Tibial nerve (tissue), 4 donors: ENCODE data around the gene OSBPL8. TPM values are rescaled to one million over a fixed set of nuclear protein-coding genes. Genes with fewer than 3 reads are reported as not detected.
"Not testable (repeated sequence)": the region's sequence is repeated elsewhere in the genome, so short reads cannot be mapped to it uniquely, and the experiment has no call there.

Experiments used
- DNase-seq, 2 donors: peaks; one replicate each; pipeline ENCODE4 v3.0.0-alpha.2; 2019; ENCODE audit warnings: low spot score in 2 of 2
- H3K27ac ChIP-seq, 4 donors: fragments of 200-600 bp; sonication (generic) in 3 of 4; one replicate each; pipeline ENCODE4 v1.5.1; 2017 to 2019; ENCODE audit warnings: mild to moderate bottlenecking in 1 of 4
- H3K27me3 ChIP-seq, 2 donors: fragments of 200-600 bp; sonication (generic) in 1 of 2; one replicate each; pipeline versions ENCODE4 v1.5.1 to v1.6.0; 2017 to 2019
- H3K36me3 ChIP-seq, 3 donors: fragments of 200-600 bp; sonication (generic); one replicate each; pipeline ENCODE4 v1.5.1; 2018 to 2019
- H3K4me1 ChIP-seq, 4 donors: fragments of 200-600 bp; sonication (generic) in 3 of 4; one replicate each; pipeline ENCODE4 v1.5.1; 2017 to 2019
- H3K4me3 ChIP-seq, 4 donors: fragments of 200-600 bp; sonication (generic) in 3 of 4; one replicate each; pipeline ENCODE4 v1.5.1; 2017 to 2019; ENCODE audit warnings: mild to moderate bottlenecking in 1 of 4, moderate library complexity in 1 of 4
- H3K9me3 ChIP-seq, 4 donors: fragments of 200-600 bp; sonication (generic) in 3 of 4; one replicate each; pipeline ENCODE4 v1.5.1; 2017 to 2019
- EP300 ChIP-seq, 2 donors: sonication (generic); formaldehyde crosslinking; IDR thresholded peaks; one replicate each; pipeline ENCODE4 v1.6.1; 2017; ENCODE audit warnings: antibody characterized with exemption in 2 of 2, mild to moderate bottlenecking in 1 of 2
- POLR2A ChIP-seq, 2 donors: fragments of 450-650 bp; IDR thresholded peaks; one replicate each; pipeline ENCODE4 v1.6.1; 2017; ENCODE audit warnings: antibody characterized with exemption in 2 of 2, mild to moderate bottlenecking in 2 of 2, moderate library complexity in 2 of 2
- WGBS, 2 donors: methylation state at CpG; one replicate each; pipeline ENCODE4 v1.1.5; 2018; 5-methylcytosine and 5-hydroxymethylcytosine counted together
- total RNA-seq, 4 donors: library from RNA; depleted of rRNA; stranded (reverse); fragments of >200 nt; gene quantifications; one replicate each; pipeline ENCODE4 v1.1.0, GENCODE V29; 2016
- TF ChIP-seq, protein P1 (sequence below), 5 experiments: fragments of 200-600 bp in 3 of 5; fragments of 450-650 bp in 2 of 5; sonication (generic) in 3 of 5; IDR thresholded peaks; one replicate each; pipeline ENCODE4 v1.5.1; 2016 to 2019; ENCODE audit warnings: antibody characterized with exemption in 5 of 5, mild to moderate bottlenecking in 3 of 5, moderate library complexity in 2 of 5

Gene OSBPL8
- total RNA-seq, 4 donors from 2014 or later: 90.9 to 151 (median 119) TPM

DNA sequence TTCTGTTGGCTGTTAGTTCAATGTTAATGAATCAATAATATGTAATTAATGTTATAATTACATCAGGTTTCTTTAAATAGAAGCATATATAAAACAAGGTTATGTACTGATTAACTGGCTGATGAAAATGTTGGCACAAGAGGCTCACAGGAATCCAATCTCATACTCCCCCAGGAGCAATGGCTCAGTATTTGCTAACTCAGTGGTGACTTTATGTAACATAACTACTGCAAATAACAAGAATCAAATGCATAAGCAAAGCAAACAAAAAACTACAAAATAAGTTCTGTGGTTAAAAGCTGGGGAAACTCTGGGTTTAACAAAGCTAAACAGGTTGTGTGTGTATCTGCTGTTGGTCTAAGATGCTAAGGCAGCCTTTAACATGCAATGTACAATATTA, 183.6 kb downstream of the OSBPL8 start:
- H3K4me3 ChIP-seq: no peak overlapping the region
- H3K27me3 ChIP-seq: no peaks in the 10 kb centered on the region
- TF ChIP-seq, protein P1, sequence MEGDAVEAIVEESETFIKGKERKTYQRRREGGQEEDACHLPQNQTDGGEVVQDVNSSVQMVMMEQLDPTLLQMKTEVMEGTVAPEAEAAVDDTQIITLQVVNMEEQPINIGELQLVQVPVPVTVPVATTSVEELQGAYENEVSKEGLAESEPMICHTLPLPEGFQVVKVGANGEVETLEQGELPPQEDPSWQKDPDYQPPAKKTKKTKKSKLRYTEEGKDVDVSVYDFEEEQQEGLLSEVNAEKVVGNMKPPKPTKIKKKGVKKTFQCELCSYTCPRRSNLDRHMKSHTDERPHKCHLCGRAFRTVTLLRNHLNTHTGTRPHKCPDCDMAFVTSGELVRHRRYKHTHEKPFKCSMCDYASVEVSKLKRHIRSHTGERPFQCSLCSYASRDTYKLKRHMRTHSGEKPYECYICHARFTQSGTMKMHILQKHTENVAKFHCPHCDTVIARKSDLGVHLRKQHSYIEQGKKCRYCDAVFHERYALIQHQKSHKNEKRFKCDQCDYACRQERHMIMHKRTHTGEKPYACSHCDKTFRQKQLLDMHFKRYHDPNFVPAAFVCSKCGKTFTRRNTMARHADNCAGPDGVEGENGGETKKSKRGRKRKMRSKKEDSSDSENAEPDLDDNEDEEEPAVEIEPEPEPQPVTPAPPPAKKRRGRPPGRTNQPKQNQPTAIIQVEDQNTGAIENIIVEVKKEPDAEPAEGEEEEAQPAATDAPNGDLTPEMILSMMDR (IDR thresholded peaks at IDR 0.05): no peak
- TF ChIP-seq EP300 (IDR thresholded peaks at IDR 0.05): no peak
- no peak for TF ChIP-seq POLR2A (IDR thresholded peaks at IDR 0.05)
- peaks cover 0 to 65% (median 11%) of the 10 kb centered on the region in 3 donors for H3K36me3 ChIP-seq
- no peak for DNase-seq
- no peaks in the 10 kb centered on the region for H3K4me1 ChIP-seq
- H3K9me3 ChIP-seq: no peaks in the 10 kb centered on the region
- H3K27ac ChIP-seq: no peak overlapping the region

DNA sequence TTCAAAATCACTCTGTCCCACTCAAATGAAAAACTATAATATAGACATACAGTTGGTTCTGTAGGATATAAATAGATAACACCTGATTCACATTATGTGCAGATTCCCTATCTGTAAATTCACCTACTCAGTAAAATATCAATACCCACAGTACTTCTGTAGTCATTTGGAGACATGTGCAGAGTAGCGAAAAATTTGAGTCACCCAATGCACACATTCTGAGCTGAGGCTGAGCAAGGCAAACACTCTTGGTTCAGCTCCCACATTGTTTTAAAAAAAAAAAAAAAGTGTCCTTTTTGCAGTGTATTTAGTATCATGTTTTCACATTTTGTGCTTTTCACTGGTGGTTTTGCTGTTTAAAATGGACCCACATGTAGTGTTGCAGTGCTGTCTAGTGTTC, 184.1 kb downstream of the OSBPL8 start:
- no peak for DNase-seq
- WGBS, 2 donors: 90% methylated on average over 1 of the region's 1 CpG
- Histone ChIP-seq H3K27me3 (no peaks in the 10 kb centered on the region), H3K4me1 (no peaks in the 10 kb centered on the region), H3K9me3 (no peaks in the 10 kb centered on the region), H3K27ac (no peak overlapping the region), H3K4me3 (no peak overlapping the region), H3K36me3 (peaks cover 0 to 69% (median 11%) of the 10 kb centered on the region in 3 donors)
- no peak for TF ChIP-seq EP300 (IDR thresholded peaks at IDR 0.05)
- TF ChIP-seq POLR2A (IDR thresholded peaks at IDR 0.05): no peak
- TF ChIP-seq, protein P1 (IDR thresholded peaks at IDR 0.05): no peak

GRCh38 chr12:76374386-76375020, 185.1 kb downstream of the OSBPL8 start:
- 91 to 92% methylated on average over 1 of the region's 1 CpG for WGBS, 2 donors
- Histone ChIP-seq H3K9me3 (no peaks in the 10 kb centered on the region), H3K4me3 (no peak overlapping the region), H3K27me3 (no peaks in the 10 kb centered on the region), H3K4me1 (no peaks in the 10 kb centered on the region), H3K27ac (no peak overlapping the region), H3K36me3 (peaks cover 0 to 79% (median 11%) of the 10 kb centered on the region in 3 donors)
- no peak for DNase-seq
- TF ChIP-seq EP300 (IDR thresholded peaks at IDR 0.05) (no peak), POLR2A (IDR thresholded peaks at IDR 0.05) (no peak)
- TF ChIP-seq, protein P1 (IDR thresholded peaks at IDR 0.05): no peak

- no peak for DNase-seq
- no peak overlapping the region for H3K4me3 ChIP-seq
- TF ChIP-seq, protein P1 (IDR thresholded peaks at IDR 0.05): no peak
- TF ChIP-seq POLR2A (IDR thresholded peaks at IDR 0.05) (no peak), EP300 (IDR thresholded peaks at IDR 0.05) (no peak)
- H3K27me3 ChIP-seq: no peaks in the 10 kb centered on the region
- no peak overlapping the region for H3K27ac ChIP-seq
- 95 to 97% methylated on average over 1 of the region's 1 CpG for WGBS, 2 donors
- peaks cover 0 to 8% (median 1%) of the 10 kb centered on the region in 4 donors for H3K9me3 ChIP-seq
- no peaks in the 10 kb centered on the region for H3K4me1 ChIP-seq
- peaks cover 0 to 84% (median 5%) of the 10 kb centered on the region in 3 donors for H3K36me3 ChIP-seq
These were observed 191.3 kb downstream of the OSBPL8 start for GRCh38 chr12:76368230-76368629.

GRCh38 chr12:76366163-76366562, 193.4 kb downstream of the OSBPL8 start:
- peaks cover 0 to 73% (median 5%) of the 10 kb centered on the region in 3 donors for H3K36me3 ChIP-seq

GRCh38 chr12:76364131-76364530, 195.4 kb downstream of the OSBPL8 start:
- not testable (repeated sequence) for H3K27me3 ChIP-seq, H3K4me1 ChIP-seq, H3K4me3 ChIP-seq, H3K27ac ChIP-seq, DNase-seq, H3K9me3 ChIP-seq
- peaks cover 0 to 70% (median 5%) of the 10 kb centered on the region in 3 donors for H3K36me3 ChIP-seq
- whole genome bisulfite sequencing, 2 donors: 95 to 98% methylated on average over 5 of the region's 5 CpGs

More at GRCh38 chr12:76366163-76366562, 193.4 kb downstream of the OSBPL8 start:
- 94 to 97% methylated on average over 1 of the region's 1 CpG for WGBS, 2 donors
- no peaks in the 10 kb centered on the region for H3K27me3 ChIP-seq
- no peaks in the 10 kb centered on the region for H3K4me1 ChIP-seq
- no peak overlapping the region for H3K27ac ChIP-seq
- H3K9me3 ChIP-seq: peaks cover 0 to 8% (median 1%) of the 10 kb centered on the region in 4 donors
- no peak overlapping the region for H3K4me3 ChIP-seq
- TF ChIP-seq, protein P1 (IDR thresholded peaks at IDR 0.05): no peak
- TF ChIP-seq EP300 (IDR thresholded peaks at IDR 0.05) (no peak), POLR2A (IDR thresholded peaks at IDR 0.05) (no peak)
- no peak for DNase-seq
